Neural progenitor cell (in vitro differentiated cells): ENCODE results near the gene APC. TPM values are rescaled to one million over a fixed set of nuclear protein-coding genes. Genes with fewer than 3 reads are reported as not detected.
A peak's percentile ranks its signal among the peaks of the same experiment; 100 is the strongest.

Experiments used
- DNase-seq: peaks from one replicate; pipeline ENCODE4 v3.0.0-alpha.2; 2016; ENCODE audit warnings: low spot score
- H2AFZ ChIP-seq: fragments of 200-600 bp; sonication (generic); replicated peaks from 2 replicates; pipeline ENCODE4 v1.6.1; 2016; ENCODE audit warnings: antibody characterized with exemption
- H3F3A ChIP-seq: fragments of 200-600 bp; sonication (generic); 2 replicates; pipeline ENCODE4 v1.6.1; 2016; ENCODE audit warnings: antibody characterized with exemption, low read depth
- H3K27ac ChIP-seq: fragments of 200-600 bp; sonication (generic); 2 replicates; pipeline ENCODE4 v1.5.1; 2016; ENCODE audit warnings: mild to moderate bottlenecking
- H3K27me3 ChIP-seq: fragments of 200-600 bp; sonication (generic); 2 replicates; pipeline ENCODE4 v1.6.1; 2016; ENCODE audit warnings: mild to moderate bottlenecking, moderate library complexity
- H3K36me3 ChIP-seq: fragments of 200-600 bp; sonication (generic); 2 replicates; pipeline ENCODE4 v1.5.1; 2016
- H3K4me1 ChIP-seq: fragments of 200-600 bp; sonication (generic); 2 replicates; pipeline ENCODE4 v1.6.1; 2016; ENCODE audit warnings: mixed run types
- H3K4me2 ChIP-seq: fragments of 200-600 bp; sonication (generic); 2 replicates; pipeline ENCODE4 v1.6.1; 2016
- H3K4me3 ChIP-seq: fragments of 200-600 bp; sonication (generic); 2 replicates; pipeline ENCODE4 v1.5.1; 2016
- H3K79me2 ChIP-seq: fragments of 200-600 bp; sonication (generic); 2 replicates; pipeline ENCODE4 v1.6.1; 2016; ENCODE audit warnings: low read depth
- H3K9ac ChIP-seq: fragments of 200-600 bp; sonication (generic); 2 replicates; pipeline ENCODE4 v1.6.1; 2016
- H3K9me3 ChIP-seq: fragments of 200-600 bp; sonication (generic); 2 replicates; pipeline ENCODE4 v1.5.1; 2016; ENCODE audit warnings: low read depth
- H4K20me1 ChIP-seq: fragments of 200-600 bp; sonication (generic); 2 replicates; pipeline ENCODE4 v1.6.1; 2016; ENCODE audit warnings: low read depth
- H3K27ac Mint-ChIP-seq: 3 replicates; pipeline ENCODE4 v1.8.0; 2021; ENCODE audit warnings: mixed read lengths
- H3K27me3 Mint-ChIP-seq: 2 replicates; pipeline ENCODE4 v1.8.0; 2022; ENCODE audit warnings: low read depth, mild to moderate bottlenecking, inconsistent platforms, moderate library complexity, mixed read lengths; ENCODE audit not compliant: insufficient read depth
- H3K36me3 Mint-ChIP-seq: 3 replicates; pipeline ENCODE4 v1.8.0; 2021; ENCODE audit warnings: mixed read lengths
- H3K4me1 Mint-ChIP-seq: 3 replicates; pipeline ENCODE4 v1.8.0; 2021; ENCODE audit warnings: mixed read lengths
- H3K4me3 Mint-ChIP-seq: 3 replicates; pipeline ENCODE4 v1.8.0; 2021; ENCODE audit warnings: mild to moderate bottlenecking, moderate library complexity, mixed read lengths
- H3K9me3 Mint-ChIP-seq: 3 replicates; pipeline ENCODE4 v1.8.0; 2020; ENCODE audit warnings: mixed read lengths
- EZH2 ChIP-seq: fragments of 200-600 bp; sonication (generic); IDR thresholded peaks from 2 replicates; pipeline ENCODE4 v1.6.1; 2017; ENCODE audit warnings: antibody characterized with exemption, mild to moderate bottlenecking, moderate library complexity
- EZH2phosphoT487 ChIP-seq: fragments of 200-600 bp; sonication (generic); IDR thresholded peaks from 2 replicates; pipeline ENCODE4 v1.6.1; 2017; ENCODE audit warnings: antibody characterized with exemption
- total RNA-seq: library from RNA; depleted of rRNA; stranded (reverse); fragments of >200 nt; gene quantifications from 2 replicates; pipeline ENCODE4 v1.2.3, GENCODE V29; 2015; ENCODE audit warnings: low replicate concordance
- TF ChIP-seq, protein P1 (sequence below): fragments of 200-600 bp; sonication (generic); IDR thresholded peaks from 2 replicates; pipeline ENCODE4 v1.5.1; 2017; ENCODE audit warnings: antibody characterized with exemption, mild to moderate bottlenecking

APC gene
- total RNA-seq, 1 donor from 2014 or later, result 39.7 TPM

DNA sequence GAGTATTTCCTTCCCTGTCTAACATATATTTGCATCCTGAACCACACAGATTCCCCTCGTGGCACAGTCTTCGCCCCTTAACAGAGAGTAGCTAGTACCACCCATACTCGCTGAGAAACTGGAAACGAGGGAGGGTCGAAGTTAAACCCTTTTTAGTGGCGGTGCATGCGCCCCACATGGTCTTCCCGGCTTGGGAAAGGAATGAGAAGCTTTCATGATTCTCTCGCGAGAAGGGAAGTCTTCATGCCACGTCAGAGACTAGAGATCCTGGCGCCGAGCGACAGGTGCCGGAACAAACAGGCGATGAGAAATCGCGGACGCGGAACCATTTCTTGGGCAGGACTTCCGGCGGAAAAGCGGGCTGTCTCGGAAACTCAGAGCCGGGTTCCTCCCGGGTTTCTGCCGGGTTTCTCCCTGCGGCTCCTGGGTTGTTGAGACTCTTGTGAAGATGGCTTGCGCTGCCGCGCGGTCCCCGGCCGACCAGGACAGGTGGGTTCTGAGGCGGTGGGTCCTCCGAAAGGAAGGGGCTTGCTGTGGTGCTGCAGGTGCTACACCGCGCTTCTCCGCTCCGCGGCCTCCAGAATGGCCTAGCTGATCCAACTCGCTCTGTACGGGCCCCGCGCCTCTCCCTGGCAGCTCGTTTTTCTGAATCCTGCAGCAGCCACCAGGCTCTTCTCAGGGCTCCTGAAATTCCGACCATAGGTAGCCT, 123.4 kb downstream of the APC start, which contains the start of gene SRP19:
SRP19 (plus strand) TSS at position 359 of the 709 bp plus-strand sequence; CDS start at position 449, 90 bp downstream.
- Mint-ChIP-seq H3K27ac (peak within 1 kb of the TSS; percentile 98), H3K36me3 (peaks cover 4% of the 10 kb centered on the region), H3K4me1 (peaks cover 20% of the 10 kb centered on the region), H3K27me3 (peaks cover 5% of the 10 kb centered on the region), H3K4me3 (peak within 1 kb of the TSS; percentile 95), H3K9me3 (no peaks in the 10 kb centered on the region)
- peak within 1 kb of the TSS; percentile 97 for H3K9ac ChIP-seq
- DNase-seq, result peak; percentile 97
- peaks cover 27% of the 10 kb centered on the region for H3K27me3 ChIP-seq
- TF ChIP-seq EZH2 (peak; percentile 46), EZH2phosphoT487 (no peak)
- TF ChIP-seq, protein P1, sequence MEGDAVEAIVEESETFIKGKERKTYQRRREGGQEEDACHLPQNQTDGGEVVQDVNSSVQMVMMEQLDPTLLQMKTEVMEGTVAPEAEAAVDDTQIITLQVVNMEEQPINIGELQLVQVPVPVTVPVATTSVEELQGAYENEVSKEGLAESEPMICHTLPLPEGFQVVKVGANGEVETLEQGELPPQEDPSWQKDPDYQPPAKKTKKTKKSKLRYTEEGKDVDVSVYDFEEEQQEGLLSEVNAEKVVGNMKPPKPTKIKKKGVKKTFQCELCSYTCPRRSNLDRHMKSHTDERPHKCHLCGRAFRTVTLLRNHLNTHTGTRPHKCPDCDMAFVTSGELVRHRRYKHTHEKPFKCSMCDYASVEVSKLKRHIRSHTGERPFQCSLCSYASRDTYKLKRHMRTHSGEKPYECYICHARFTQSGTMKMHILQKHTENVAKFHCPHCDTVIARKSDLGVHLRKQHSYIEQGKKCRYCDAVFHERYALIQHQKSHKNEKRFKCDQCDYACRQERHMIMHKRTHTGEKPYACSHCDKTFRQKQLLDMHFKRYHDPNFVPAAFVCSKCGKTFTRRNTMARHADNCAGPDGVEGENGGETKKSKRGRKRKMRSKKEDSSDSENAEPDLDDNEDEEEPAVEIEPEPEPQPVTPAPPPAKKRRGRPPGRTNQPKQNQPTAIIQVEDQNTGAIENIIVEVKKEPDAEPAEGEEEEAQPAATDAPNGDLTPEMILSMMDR, result no peak
- H3K4me2 ChIP-seq, result peak within 1 kb of the TSS; percentile 99
- no peaks in the 10 kb centered on the region for H3K9me3 ChIP-seq
- peaks cover 11% of the 10 kb centered on the region for H3F3A ChIP-seq
- peaks cover 9% of the 10 kb centered on the region for H3K36me3 ChIP-seq
- peaks cover 9% of the 10 kb centered on the region for H3K4me1 ChIP-seq
- peaks cover 52% of the 10 kb centered on the region for H3K79me2 ChIP-seq
- peak within 1 kb of the TSS; percentile 85 for H3K27ac ChIP-seq
- H2AFZ ChIP-seq, result peak within 1 kb of the TSS; percentile 92
- H3K4me3 ChIP-seq, result peak within 1 kb of the TSS; percentile 81
- H4K20me1 ChIP-seq, result peaks cover 13% of the 10 kb centered on the region

DNA sequence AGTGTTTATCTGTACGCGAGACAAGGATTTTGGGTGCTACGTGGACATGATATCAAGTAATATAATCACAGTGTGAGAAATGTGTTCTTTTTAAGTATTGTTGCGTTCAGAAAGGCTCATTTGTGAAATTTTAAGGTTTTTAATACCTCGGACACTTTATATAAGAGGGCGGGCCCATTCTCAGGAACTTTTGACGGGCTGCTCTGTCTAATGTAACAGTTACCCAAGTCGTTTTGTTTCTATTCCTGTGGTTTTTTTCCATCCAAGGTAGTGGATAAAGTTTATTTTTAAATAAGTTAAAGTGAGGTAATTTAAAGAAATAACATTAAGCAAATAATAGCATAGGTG, 123.9 kb downstream of the APC start:
- H3F3A ChIP-seq, result peaks cover 11% of the 10 kb centered on the region
- peaks cover 4% of the 10 kb centered on the region for H3K36me3 Mint-ChIP-seq
- peak overlapping the region; percentile 90 for H3K27ac Mint-ChIP-seq
- H3K27me3 Mint-ChIP-seq, result peaks cover 5% of the 10 kb centered on the region
- peak overlapping the region; percentile 92 for H2AFZ ChIP-seq
- H3K79me2 ChIP-seq, result peaks cover 52% of the 10 kb centered on the region
- no peaks in the 10 kb centered on the region for H3K9me3 ChIP-seq
- peaks cover 20% of the 10 kb centered on the region for H3K4me1 Mint-ChIP-seq
- H3K27ac ChIP-seq, result peak overlapping the region; percentile 85
- TF ChIP-seq, protein P1, result no peak
- TF ChIP-seq EZH2 (no peak), EZH2phosphoT487 (no peak)
- H3K4me2 ChIP-seq, result peak overlapping the region; percentile 99
- peaks cover 13% of the 10 kb centered on the region for H4K20me1 ChIP-seq
- no peaks in the 10 kb centered on the region for H3K9me3 Mint-ChIP-seq
- peak overlapping the region; percentile 81 for H3K4me3 ChIP-seq
- peak overlapping the region; percentile 95 for H3K4me3 Mint-ChIP-seq
- peaks cover 22% of the 10 kb centered on the region for H3K27me3 ChIP-seq
- H3K9ac ChIP-seq, result peak overlapping the region; percentile 97
- H3K36me3 ChIP-seq, result peaks cover 10% of the 10 kb centered on the region
- H3K4me1 ChIP-seq, result peaks cover 9% of the 10 kb centered on the region
- DNase-seq, result no peak

DNA sequence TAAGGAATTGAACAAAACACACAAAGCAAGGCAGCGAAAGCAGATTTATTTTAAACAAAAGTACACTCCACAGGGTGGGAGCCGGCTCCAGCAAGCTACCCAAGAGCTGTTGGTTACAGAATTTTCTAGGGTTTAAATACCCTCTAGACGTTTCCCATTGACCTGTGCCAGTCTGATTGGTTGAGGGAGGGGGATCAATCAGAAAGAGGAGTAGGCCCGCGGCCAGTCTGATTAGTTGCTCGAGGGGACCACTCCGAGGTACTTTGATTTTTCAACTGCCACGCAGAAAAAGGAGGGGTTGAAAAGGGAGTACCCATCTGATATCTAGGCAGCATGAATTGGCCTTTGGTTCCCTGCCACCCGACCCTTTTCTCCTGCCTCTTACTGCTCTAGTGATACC, 124.4 kb downstream of the APC start:
- DNase-seq, result peak; percentile 47
- Histone ChIP-seq H2AFZ (no peak overlapping the region), H3K9me3 (no peaks in the 10 kb centered on the region), H3K27ac (no peak overlapping the region), H3K4me3 (peak overlapping the region; percentile 81), H3K79me2 (peaks cover 52% of the 10 kb centered on the region), H3K36me3 (peaks cover 15% of the 10 kb centered on the region), H3F3A (peaks cover 11% of the 10 kb centered on the region), H3K27me3 (peaks cover 17% of the 10 kb centered on the region), H3K9ac (peak overlapping the region; percentile 97), H4K20me1 (peaks cover 13% of the 10 kb centered on the region), H3K4me1 (peaks cover 9% of the 10 kb centered on the region), H3K4me2 (peak overlapping the region; percentile 99)
- Mint-ChIP-seq H3K9me3 (no peaks in the 10 kb centered on the region), H3K27me3 (peaks cover 5% of the 10 kb centered on the region), H3K4me3 (peak overlapping the region; percentile 95), H3K36me3 (peaks cover 4% of the 10 kb centered on the region), H3K4me1 (peaks cover 20% of the 10 kb centered on the region), H3K27ac (no peak overlapping the region)
- TF ChIP-seq EZH2 (no peak), EZH2phosphoT487 (no peak)
- TF ChIP-seq, protein P1, result no peak
